Loucy (cell line): ENCODE data around the gene TRAPPC2B.
"Not testable (repeated sequence)": the region's sequence is repeated elsewhere in the genome, so short reads cannot be mapped to it uniquely, and the experiment has no call there.

ENCODE experiments used
- H2AFZ ChIP-seq: fragments of 200-600 bp; sonication (generic); 2 replicates; pipeline ENCODE4 v1.6.0; 2016; ENCODE audit warnings: antibody characterized with exemption, mild to moderate bottlenecking, low read length, moderate library complexity
- H3F3A ChIP-seq: fragments of 200-600 bp; 2 replicates; pipeline ENCODE4 v1.6.0; 2016; ENCODE audit warnings: antibody characterized with exemption, low read depth, mild to moderate bottlenecking
- H3K27me3 ChIP-seq: fragments of 200-600 bp; sonication (generic); 2 replicates; pipeline ENCODE4 v1.6.1; 2014; ENCODE audit warnings: low read length, mild to moderate bottlenecking; ENCODE audit not compliant: insufficient read depth, poor library complexity, severe bottlenecking
- H3K36me3 ChIP-seq: fragments of 200-600 bp; sonication (generic); 2 replicates; pipeline ENCODE4 v1.6.1; 2016; ENCODE audit warnings: low read length; ENCODE audit not compliant: insufficient read depth
- H3K4me1 ChIP-seq: fragments of 200-600 bp; sonication (generic); 2 replicates; pipeline ENCODE4 v1.5.1; 2014; ENCODE audit warnings: low read length, mild to moderate bottlenecking; ENCODE audit not compliant: insufficient read depth, poor library complexity, severe bottlenecking
- H3K4me2 ChIP-seq: fragments of 200-600 bp; sonication (generic); 2 replicates; pipeline ENCODE4 v1.6.0; 2014; ENCODE audit warnings: antibody characterized with exemption, low read length, low read depth, mild to moderate bottlenecking; ENCODE audit not compliant: poor library complexity, severe bottlenecking
- H3K4me3 ChIP-seq: fragments of 200-600 bp; sonication (generic); 2 replicates; pipeline ENCODE4 v1.5.1; 2014; ENCODE audit warnings: low read length, mild to moderate bottlenecking, mixed read lengths; ENCODE audit not compliant: poor library complexity, severe bottlenecking
- H3K79me2 ChIP-seq: fragments of 200-600 bp; sonication (generic); 2 replicates; pipeline ENCODE4 v1.6.1; 2014; ENCODE audit warnings: low read length; ENCODE audit not compliant: insufficient read depth
- H3K9ac ChIP-seq: fragments of 200-600 bp; sonication (generic); 2 replicates; pipeline ENCODE4 v1.6.0; 2014; ENCODE audit warnings: mild to moderate bottlenecking, low read depth, low read length, moderate library complexity; ENCODE audit not compliant: poor library complexity, severe bottlenecking
- H3K9me2 ChIP-seq: fragments of 200-600 bp; sonication (generic); replicated peaks from 2 replicates; pipeline ENCODE4 v1.6.1; 2016; ENCODE audit warnings: low read depth, low read length, mixed read lengths
- H3K9me3 ChIP-seq: fragments of 200-600 bp; sonication (generic); 2 replicates; pipeline ENCODE4 v1.6.1; 2014; ENCODE audit warnings: mild to moderate bottlenecking, antibody characterized with exemption, low read length, low read depth; ENCODE audit not compliant: insufficient read depth
- H4K20me1 ChIP-seq: fragments of 200-600 bp; sonication (generic); 2 replicates; pipeline ENCODE4 v1.6.0; 2014; ENCODE audit warnings: antibody characterized with exemption, low read length, mild to moderate bottlenecking; ENCODE audit not compliant: insufficient read depth, poor library complexity, severe bottlenecking
- CTCF ChIP-seq: fragments of 200-600 bp; sonication (generic); conservative IDR thresholded peaks from 2 replicates; pipeline ENCODE4 v1.5.1; 2014; ENCODE audit warnings: mild to moderate bottlenecking, antibody characterized with exemption, low read length
- EZH2phosphoT487 ChIP-seq: fragments of 200-600 bp; IDR thresholded peaks from 2 replicates; pipeline ENCODE4 v1.6.1; 2018; ENCODE audit warnings: antibody characterized with exemption, mild to moderate bottlenecking, moderate library complexity, borderline replicate concordance

TRAPPC2B gene

DNA sequence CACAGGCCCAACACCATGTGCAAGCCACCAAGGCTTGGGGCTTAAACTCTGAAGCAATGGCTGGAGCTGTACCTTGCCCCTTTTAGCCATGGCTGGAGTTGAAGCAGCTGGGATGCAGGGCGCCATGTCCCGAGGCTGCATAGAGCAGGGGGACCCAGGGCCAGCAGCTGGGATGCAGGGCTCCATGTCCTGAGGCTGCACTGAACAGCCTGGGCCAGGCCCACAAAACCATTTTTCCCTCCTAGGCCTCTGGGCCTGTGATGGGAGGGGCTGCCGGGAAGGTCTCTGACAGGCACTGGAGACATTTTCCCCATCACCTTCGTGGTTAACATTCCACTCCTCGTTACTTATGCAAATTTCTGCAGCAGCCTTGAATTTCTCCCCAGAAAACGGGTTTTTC lies 10.8 kb downstream of the TRAPPC2B start:
- no peak for TF ChIP-seq EZH2phosphoT487
- Histone ChIP-seq H3F3A (no peaks in the 10 kb centered on the region), H3K9me3 (no peaks in the 10 kb centered on the region; the same call in 1 of the 2 replicates), H3K36me3 (peaks cover 24% of the 10 kb centered on the region; the same call in 1 of the 2 replicates), H3K4me3 (no peak overlapping the region), H3K9ac (no peak overlapping the region), H3K27me3 (no peaks in the 10 kb centered on the region), H2AFZ (no peak overlapping the region), H4K20me1 (no peaks in the 10 kb centered on the region), H3K79me2 (no peaks in the 10 kb centered on the region), H3K4me2 (no peak overlapping the region), H3K9me2 (no peaks in the 10 kb centered on the region), H3K4me1 (no peaks in the 10 kb centered on the region)

DNA sequence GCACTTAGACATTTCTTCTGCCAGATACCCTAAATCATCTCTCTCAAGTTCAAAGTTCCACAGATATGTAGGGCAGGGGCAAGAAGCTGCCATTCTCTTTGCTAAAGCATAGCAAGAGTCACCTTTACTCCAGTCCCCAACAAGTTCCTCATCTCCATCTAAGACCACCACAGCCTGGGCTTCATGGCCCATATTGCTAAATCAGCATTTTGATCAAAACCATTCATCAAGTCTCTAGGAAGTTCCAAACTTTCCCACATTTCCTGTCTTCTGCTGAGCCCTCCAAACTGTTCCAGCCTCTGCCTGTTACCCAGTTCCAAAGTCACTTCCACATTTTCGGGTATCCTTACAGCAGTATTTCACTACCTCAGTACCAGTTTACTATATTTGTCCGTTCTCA lies 11.3 kb downstream of the TRAPPC2B start:
- H4K20me1 ChIP-seq, H3K79me2 ChIP-seq, H3K4me1 ChIP-seq, H3K9me3 ChIP-seq, H3K9ac ChIP-seq, H3K9me2 ChIP-seq, H3K4me2 ChIP-seq, H3K4me3 ChIP-seq, H3K27me3 ChIP-seq, H2AFZ ChIP-seq, H3F3A ChIP-seq: not testable (repeated sequence)
- peaks cover 24% of the 10 kb centered on the region; the same call in 1 of the 2 replicates for H3K36me3 ChIP-seq

DNA sequence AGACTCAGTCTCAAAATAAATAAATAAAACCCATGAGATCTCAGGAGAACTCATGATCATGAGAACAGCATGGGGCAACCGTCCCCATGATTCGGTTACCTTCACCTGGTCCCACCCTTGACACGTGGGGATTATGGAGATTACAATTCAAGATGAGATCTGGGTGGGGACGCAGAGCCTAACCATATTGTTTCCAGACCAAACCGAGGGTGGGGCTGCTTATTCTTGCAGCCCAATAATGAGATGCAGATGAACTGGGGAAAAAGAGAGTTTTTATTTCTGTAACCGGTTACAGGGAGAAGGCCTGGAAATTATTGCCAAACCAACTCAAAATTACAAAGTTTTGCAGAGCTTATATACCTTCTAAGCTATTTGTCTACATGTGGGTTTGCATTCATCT lies 12.8 kb downstream of the TRAPPC2B start:
- H3K4me2 ChIP-seq: no peak overlapping the region
- no peak overlapping the region for H2AFZ ChIP-seq
- H4K20me1 ChIP-seq: no peaks in the 10 kb centered on the region
- H3K9me2 ChIP-seq: no peaks in the 10 kb centered on the region
- no peak overlapping the region for H3K9ac ChIP-seq
- no peak overlapping the region for H3K4me3 ChIP-seq
- H3K9me3 ChIP-seq: no peaks in the 10 kb centered on the region; the same call in 1 of the 2 replicates
- H3K4me1 ChIP-seq: no peaks in the 10 kb centered on the region
- H3K27me3 ChIP-seq: no peaks in the 10 kb centered on the region
- peaks cover 24% of the 10 kb centered on the region; the same call in 1 of the 2 replicates for H3K36me3 ChIP-seq
- no peaks in the 10 kb centered on the region for H3K79me2 ChIP-seq
- TF ChIP-seq CTCF: no peak
- no peak for TF ChIP-seq EZH2phosphoT487
- no peaks in the 10 kb centered on the region for H3F3A ChIP-seq

GRCh38 chr19:57377498-57378146 lies 14.3 kb downstream of the TRAPPC2B start:
- no peaks in the 10 kb centered on the region for H3K9me2 ChIP-seq
- H3K4me2 ChIP-seq: no peak overlapping the region
- H3K4me1 ChIP-seq: no peaks in the 10 kb centered on the region
- H3K36me3 ChIP-seq: peaks cover 23% of the 10 kb centered on the region; the same call in 1 of the 2 replicates
- H3K9ac ChIP-seq: no peak overlapping the region
- no peaks in the 10 kb centered on the region for H4K20me1 ChIP-seq
- no peaks in the 10 kb centered on the region for H3F3A ChIP-seq
- no peaks in the 10 kb centered on the region for H3K27me3 ChIP-seq
- no peaks in the 10 kb centered on the region; the same call in 1 of the 2 replicates for H3K9me3 ChIP-seq
- no peak overlapping the region for H2AFZ ChIP-seq
- no peak overlapping the region for H3K4me3 ChIP-seq
- no peak for TF ChIP-seq EZH2phosphoT487
- no peak for TF ChIP-seq CTCF
- H3K79me2 ChIP-seq: no peaks in the 10 kb centered on the region
